Fibroblast of skin of abdomen (primary cell): Measurements from ENCODE around the gene NDUFS6.
"Not testable (repeated sequence)": the region's sequence is repeated elsewhere in the genome, so short reads cannot be mapped to it uniquely, and the experiment has no call there.

ENCODE experiments used
- DNase-seq: peaks from one replicate; pipeline ENCODE4 v3.0.0-alpha.2; 2013

NDUFS6 gene

DNA sequence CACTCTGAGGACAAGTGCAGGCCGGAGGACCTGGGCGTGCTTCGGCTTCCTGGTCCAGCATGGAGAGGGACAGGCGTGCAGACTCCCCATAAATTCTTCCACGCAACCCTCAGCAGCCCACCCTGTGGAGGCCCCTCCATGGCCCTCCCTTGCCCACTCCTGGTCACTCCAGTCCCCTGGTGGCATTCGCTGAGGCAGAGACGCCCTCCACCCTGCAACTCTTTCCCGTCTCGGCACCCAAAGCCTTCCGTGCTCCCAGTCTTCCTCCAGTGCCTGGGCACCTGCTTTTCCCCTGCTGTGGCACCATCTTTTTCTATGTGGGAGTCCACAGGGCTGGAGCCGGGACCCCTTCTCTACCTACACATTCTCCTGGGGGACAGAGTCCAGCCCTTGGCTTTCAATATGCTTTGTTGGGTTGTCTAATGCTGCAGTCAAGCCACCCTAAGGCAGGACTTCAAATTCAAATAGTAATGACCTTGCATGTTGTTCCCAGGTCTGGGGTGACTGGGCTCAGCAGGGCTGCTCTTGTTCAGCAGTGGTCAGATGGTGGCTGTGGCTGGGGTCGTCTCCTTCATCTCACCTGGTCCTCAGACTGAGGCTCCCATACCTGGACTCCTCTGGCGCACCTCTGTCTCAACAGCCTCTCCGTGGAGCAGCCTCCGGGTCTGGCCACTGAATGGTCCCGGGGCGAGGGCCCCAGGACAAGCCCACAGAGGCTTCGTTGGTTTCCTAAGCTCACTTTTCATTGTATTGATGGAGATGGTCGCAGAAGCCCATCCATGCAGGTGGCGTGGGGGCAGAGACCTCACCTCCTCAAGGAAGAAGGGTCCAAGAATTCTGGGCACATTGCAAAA is 16.8 kb upstream of the NDUFS6 start:
- DNase-seq, result no peak

DNA sequence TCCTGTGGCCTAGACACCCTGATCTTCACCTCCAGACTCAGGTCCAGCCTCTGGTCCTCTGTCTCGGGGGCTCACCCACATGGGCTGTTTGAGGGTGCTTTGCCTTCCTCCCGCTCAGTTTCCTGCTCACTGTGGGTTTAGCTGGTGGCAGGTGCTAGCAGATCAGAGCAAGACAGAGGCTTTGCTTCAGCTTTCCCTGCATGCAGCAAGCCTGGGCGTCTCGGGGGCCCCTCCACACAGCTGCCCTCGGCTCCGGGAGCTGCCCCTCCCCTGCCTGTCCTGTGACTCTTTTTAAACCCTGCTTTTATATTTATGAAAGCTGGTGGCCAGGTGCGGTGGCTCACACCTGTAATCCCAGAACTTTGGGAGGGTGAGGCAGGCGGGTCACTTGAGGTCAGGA is 16.1 kb upstream of the NDUFS6 start:
- DNase-seq, result no peak

DNA sequence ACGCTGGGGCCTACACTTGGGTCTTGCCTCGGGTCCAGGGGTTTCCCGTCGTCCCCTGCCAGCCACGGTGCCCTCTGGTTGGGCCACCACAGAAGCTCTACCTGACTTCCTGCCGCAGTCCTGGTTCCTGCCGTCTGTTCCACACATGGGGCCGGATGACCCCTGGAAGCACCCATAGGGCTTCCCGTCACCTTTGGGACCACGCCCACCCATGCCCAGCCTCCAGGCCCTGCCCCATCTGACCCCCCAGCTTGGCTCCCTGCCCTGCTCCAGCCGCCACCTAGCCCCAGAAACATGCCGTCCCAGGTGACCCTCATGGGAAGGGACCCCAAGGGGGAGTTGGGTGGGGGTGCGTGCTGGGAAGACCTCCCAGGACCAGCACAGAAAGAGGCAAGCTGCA is 15.2 kb upstream of the NDUFS6 start:
- no peak for DNase-seq

DNA sequence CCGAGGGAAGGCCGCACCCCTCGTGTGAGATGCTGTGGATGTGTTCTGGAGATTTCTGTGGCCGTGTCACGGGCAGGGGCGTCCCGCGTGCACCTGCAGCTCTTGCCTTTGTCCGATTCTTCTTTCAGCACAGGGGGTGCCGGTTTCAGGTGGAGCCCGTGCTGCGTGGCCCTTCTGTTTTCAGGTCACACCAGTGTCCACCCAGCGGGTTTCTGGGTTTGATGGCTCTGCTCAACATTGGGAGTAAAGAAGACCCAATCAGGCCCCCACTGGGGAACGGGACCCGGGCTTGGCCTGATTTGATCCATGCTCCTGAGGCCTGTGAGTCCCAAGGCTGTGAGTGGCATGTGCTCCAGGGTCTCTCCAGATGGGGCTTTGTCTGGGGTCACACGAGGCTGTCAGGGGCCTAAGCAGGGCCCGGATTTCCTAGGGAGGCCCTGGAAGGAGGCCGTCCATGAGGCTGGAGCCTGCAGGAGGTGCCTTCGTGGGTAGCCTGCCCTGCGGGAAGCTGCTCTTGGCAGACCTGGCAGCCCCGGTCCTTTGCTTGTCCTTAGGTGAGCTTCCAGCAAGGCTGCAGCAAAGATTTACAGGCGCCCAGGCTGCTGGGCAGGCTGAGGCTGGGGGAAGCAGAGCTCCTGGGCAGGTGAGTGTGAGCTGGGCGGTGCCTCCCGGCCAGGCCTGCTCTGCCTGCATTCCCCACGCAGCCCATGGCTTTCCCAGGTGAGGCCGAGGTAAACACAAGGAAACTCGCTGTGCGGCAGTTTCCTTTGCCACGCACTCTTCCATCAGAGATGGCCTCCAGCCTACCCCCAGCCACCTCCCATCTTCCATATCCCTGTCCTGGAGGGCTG is 14.4 kb upstream of the NDUFS6 start:
- DNase-seq, result no peak

DNA sequence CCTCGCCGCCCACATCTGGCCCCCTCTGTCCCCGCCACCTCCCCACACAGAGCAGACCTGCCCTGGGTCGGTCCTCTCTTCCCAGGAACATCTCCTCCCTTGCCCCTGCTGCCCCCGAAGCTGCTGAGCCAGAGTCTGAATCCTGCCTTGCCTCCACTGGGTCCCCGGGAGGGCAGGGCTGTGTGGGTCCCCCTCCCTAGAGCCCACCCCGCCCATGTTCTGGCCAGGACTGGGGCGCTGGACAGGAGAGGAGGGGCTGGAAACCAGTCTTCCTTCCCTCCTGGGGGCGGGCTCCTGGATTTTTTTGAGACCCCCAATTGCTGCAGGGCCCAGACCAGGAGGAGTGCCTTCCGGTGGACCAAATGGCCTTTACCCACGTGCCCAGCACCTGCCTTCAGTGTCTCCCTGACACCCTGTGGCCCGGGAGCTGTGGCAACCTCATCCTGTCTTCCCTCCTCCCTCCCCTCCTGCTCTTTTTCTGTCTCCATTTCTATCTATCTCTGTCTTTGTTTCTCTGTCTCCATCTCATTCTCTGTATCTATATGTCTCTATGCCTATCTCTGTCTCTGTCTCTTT is 13.6 kb upstream of the NDUFS6 start:
- no peak for DNase-seq

DNA sequence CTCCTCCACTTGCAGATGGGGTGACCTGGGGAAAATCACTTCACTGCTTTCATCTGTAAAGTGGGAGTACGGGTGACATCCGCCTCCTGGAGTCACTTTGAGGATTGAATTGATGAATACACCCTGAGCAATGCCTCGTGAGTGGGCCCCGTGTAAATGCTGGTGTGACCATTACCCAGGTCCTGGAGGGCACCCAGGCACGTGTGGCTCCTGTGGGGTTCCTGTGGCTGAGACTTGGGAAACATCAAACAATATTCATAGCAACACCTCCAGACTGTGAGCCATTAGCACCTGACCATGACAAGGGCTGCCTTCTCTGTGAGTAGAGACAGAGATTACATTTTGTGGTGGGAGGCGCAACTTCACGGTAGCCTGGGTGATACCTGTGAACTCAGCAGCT is 13.0 kb upstream of the NDUFS6 start:
- DNase-seq, result no peak

DNA sequence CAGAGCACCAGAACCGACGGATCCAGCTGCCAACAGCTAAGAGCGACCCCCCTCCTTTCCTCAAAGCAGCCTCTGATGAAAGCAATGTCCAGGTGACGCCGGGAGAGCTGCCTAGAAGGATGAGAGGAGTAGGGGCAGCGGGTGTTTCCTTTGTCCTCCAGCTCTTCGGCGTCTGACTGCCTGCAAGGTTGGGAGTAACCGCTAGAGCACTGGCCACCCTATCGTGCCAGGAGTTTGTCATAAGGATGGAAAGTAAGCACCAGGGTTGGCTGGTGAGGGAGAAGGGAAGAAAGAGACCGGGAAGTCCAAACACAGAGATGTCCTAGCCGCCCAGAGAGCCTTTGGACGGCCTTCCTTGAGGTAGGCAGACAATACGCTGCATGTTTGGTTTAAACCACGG is 12.4 kb upstream of the NDUFS6 start:
- no peak for DNase-seq

DNA sequence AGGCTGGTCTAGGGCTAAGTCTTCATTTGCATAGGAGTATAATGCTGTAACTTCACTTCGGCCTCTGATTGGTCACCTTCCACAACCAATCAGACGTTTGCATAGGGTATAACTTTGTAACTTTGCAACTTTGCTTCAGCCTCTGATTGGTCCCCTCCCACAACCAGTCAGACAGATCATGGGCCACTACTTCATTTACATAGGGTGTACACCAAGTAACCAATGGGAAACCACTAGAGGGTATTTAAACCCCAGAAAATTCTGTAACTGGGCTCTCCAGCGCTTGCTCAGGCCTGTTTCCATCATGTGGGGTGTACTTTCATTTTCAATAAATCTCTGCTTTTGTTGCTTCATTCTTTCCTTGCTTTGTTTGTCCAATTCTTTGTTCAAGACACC is 11.8 kb upstream of the NDUFS6 start:
- peak; percentile 72 for DNase-seq

DNA sequence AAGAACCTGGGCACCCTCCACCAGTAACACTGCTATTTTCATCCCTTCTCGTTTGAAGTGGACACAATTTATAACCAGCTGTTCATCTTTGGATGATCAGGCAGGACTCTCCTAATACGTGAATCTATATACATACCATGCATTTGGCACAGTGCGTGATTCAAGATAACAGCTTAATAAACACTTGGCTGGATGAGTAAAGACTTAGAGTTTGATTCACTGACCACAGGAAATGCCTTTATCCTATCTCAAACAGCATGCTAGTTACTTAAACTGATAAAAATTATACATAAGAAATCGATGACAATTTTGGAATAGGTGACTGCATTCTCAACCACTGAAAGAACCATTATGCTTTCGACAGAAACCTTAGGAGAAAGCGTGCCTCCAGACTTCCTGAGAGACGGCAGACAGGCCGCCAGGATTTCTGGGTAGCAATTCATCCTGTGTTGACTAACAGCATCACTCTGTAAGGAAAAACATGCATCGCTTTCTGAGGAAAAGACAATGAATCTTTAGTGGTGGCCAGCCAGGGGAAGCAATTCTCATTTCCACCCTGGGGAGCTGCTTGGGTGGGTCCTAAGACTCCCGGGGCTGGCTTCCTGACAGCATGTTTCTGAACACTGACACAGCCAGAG is 11.3 kb upstream of the NDUFS6 start:
- DNase-seq, result peak; percentile 81

DNA sequence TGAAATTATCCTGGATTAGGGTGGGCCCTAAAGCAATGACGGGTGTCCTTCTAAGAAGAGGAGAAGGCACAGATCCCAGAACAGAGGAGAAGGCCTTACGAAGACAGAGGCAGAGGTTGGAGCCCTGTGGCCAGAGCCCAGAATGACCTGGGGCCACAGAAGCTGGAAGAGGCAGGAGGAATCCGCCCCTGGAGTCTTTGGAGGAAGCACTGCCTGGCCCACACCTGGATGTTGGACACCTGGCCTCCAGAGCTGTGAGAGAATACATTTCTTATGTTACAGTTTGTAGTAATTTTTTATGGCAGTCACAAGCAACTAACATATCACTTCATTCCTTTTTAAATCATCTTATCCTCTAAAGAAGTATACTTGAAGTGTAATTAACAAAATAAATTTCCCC is 10.0 kb upstream of the NDUFS6 start:
- no peak for DNase-seq

DNA sequence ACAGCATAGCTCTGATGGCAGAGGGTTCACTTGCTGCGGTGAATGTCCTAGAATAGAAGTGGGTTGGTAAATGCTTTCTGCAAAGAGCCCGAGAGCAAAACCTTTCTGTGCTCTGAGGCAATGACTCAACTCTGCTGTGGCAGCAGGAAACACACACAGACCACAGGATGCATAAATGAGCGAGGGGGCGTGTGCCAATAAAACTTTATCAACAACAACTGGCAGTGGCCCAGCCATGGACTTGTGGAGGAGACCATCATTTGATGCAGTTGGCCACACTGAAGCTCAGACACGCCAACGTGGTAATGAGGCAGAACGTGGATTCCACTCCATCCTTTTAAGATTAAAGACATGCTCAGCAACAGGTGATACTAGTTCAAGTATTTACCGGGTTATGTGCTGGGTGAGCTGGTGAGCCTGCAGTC is 8.4 kb upstream of the NDUFS6 start:
- DNase-seq, result peak; percentile 78

DNA sequence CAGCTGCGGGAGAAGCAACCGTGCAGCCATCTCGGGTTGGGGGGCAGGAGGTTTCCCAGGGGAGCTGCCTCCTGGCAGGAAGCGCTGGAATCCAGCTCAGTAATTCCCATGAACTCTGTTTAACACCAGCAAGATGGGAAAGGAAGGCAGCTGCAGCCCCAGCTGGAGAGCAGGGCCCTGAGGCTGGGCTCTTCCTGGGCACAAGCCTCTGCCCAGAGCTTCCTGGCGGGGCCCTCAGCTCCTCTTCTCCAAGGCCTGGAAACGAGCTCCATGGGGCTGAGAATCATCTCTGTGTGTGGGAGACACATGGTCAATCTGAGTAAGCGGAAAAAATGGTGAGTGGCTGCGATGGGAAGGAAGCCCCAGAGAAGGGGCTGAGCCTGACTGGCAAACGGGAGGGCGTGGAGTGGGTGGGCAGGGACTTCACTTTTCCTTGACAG is 7.9 kb upstream of the NDUFS6 start:
- DNase-seq, result peak; percentile 34

DNA sequence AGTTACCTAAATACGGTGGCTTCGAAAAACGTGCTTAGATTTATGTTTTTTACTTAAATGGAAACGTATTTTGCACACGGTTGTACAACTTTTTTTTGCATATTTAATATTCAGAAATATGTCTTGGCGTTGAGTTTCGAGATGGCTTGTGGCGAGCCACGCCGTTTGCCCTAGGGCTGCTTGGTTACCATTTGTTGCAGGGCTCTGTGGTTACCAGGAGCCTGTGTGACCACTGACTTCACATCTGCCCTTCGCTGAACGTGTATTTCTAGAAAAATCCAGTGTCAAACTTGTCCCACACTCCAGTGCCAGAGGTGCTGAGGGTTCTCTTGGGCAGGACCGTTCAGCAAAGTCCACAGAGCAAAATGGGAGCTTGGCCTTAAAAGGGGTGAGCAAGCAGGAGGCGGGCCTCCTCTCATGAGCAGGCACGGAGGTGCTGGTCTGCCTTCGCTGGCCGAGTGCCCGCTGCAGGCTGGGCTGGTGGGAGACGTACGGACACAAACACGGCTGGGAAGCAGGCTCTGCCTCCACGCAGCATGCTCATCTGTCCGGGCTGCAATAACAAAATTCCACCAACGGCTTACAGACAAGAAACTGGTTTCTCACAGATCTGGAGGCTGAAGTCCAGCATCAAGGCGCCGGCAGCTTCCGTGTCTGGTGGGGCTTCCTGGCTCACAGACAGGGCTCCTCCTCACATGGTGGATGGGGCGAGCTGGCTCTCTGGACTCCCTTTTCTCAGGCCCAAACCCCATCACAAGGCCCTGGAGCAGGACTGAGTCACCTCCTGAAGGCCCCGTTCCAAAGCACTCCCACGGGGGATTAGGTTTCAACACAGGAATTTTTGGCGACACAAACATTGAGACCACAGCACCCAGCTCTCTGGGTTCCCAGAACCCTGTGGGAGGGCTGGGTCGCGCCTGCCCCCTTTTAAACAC is 7.0 kb upstream of the NDUFS6 start:
- peak; percentile 76 for DNase-seq

DNA sequence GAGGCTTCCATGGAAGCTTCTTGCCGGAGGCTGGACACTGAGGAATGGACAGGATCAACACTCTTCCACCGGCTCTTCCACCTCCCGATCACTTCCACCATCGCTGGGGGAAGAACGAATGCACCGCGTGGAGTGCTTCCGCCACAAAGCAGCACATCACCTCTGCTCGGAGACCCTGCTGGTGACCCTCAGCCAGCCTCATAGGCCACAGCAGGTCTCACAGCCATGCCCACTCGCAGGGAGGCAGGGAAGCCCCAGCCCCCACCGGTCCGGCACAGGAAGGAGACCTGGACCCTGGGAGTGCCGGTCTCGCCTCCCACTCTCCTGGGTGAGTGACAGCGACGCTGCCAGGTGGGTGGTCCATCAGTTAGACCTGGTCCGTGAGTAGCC is 6.3 kb upstream of the NDUFS6 start:
- no peak for DNase-seq

DNA sequence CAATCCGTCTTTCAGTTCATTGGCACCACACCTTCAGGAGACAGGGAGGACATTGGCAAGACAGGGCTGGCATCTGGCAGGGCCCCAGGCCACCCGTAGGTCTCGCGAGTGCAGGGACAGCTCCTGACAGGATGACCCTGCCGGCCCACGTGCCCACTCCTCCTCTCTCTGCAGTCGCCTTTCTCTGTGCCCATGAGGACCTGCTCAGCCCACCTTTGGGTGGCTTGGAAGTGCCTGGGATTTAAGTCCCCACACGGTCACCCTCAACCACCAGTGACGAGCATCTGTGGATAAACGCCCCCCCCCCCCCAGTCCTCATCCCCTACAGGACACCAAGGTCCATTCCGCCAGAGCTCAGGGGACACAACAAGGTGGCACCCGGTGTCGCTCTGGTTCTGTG is 5.7 kb upstream of the NDUFS6 start:
- no peak for DNase-seq

DNA sequence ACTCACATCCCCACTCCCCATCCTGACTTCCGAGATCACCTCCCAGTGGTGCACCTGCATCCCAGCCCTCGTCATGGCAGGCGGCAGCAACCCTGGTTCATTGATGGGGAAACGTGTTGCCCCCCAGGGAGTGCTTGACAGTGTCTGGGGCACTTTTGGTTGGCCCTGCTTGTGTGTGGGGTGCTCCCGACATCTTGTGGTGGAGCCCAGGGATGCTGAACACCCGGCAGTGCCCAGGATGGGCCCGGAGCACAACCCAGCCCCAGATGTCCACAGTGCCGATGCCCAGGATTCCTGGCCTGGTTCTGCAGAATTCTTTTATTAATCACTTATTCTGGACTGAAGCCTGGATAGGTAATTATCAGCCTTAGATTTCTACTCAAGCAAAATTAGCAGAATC is 5.3 kb upstream of the NDUFS6 start:
- no peak for DNase-seq

DNA sequence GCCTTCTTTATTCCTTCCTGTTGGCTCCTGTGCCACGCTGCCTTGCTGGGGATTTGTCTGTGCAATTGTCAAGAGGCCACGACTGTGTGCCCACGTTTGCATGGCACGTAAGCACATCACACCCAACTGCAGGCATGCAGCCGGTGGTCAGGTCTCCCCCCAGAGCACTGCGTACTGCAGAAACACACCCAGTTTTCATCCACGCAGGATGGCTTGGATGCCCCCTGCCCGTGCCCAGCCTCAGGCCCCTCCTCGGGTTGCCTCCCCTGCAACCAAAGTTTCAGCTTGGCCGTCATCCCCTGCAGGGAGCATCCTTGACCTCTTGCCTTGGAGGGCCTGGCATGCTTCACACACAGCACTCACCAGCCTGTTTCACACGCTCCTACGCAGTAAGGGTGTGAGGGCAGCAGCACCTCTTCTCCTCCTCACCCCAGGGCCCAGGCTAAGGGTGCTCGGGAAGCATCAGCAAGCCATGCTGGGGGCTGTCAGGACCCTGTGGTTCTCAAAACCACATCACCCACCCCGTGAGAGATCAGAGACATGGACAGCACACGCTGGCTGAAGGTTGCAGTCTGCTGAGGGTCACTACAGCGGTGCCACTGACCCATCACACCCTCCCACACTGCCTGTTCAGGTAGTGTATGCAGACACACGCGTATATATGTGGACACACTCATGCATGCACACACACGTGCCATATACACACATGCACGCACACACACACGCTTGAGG is 4.7 kb upstream of the NDUFS6 start:
- DNase-seq, result no peak

DNA sequence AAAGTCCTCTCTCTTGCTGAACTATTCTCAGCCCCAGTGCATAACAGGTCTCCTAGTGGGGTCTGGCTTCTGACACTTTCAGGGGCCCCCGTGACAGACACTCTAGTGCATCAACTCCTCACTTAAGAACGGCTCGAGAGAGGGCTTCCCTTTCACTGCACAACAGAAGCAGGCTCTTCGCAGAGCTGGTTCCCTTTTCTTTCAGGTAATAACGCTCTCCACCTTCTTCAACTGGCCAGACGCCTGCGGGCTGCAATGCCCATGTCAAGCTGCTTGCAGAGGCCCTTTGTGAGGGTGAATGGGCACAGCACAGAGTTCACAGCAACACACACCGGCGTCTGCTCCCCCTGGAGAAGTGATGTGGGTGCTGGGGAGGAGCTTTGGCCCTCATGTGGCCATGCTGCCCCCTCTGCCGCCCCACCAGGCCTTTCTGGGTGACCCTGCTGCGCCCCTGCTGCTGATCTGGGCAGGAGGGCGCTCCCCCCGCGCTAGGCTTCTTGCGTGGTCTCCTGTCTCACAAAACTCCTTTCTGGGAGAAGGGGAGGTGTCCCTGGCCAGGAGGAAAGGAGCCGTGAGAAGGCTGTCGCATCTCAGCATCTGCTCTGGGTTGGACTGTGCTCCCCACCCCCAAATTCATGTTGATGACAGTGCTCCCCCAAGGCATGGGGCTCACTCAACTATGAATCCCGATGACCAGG is 4.0 kb upstream of the NDUFS6 start:
- DNase-seq, result no peak

DNA sequence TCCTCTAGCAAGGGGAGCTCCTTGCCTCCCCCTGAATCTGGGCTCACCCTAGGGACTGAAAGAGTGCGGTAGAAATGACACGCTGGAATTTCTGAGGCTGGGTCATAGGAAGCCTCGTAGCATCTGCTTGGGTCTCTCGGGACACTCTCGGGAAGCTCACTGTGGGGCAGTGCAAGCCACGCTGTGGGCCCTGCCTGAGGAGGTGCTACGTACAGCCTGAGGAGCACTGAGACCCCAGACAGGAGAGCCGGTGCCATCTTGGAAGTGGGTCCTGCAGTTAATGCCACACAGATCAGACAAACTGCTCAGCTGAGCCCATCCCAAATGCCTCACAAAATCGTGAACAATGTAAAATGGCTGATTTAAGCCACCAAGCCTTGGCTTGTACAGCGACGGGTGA is 3.4 kb upstream of the NDUFS6 start:
- no peak for DNase-seq

DNA sequence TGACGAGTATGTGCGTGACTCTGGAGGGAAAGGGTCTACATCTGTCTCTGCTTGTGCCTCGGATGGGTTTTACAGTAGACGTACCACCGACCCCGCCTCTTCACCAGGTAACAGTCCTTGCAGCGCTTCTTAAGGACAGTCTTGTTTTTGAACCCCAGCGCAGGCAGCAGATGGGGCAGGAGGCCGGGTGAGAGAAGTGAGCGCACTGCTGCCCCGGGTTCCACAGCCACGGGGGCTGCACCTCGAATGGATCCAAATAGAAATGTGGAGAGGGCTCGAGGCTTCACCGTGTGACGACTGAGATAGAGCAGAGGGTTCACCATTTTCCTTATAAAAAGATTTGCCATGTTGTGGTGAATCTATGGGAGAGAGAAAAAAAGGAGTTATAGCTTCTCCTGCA is 2.6 kb upstream of the NDUFS6 start:
- DNase-seq, result not testable (repeated sequence)
